Fibroblast of lung (primary cell): ENCODE results near the gene TNIK. TPM values are rescaled to one million over a fixed set of nuclear protein-coding genes. Genes with fewer than 3 reads are reported as not detected.
A peak's percentile ranks its signal among the peaks of the same experiment; 100 is the strongest.

Experiments used
- DNase-seq, 2 donors: peaks; one replicate each; pipeline versions ENCODE4 v3.0.0 to v3.0.0-alpha.2; 2010; ENCODE audit warnings: low read depth in 2 of 2
- H2AFZ ChIP-seq: 2 replicates; pipeline ENCODE4 v1.5.1; 2012; ENCODE audit warnings: low read length, control low read depth, inconsistent platforms
- H3K27ac ChIP-seq: 2 replicates; pipeline ENCODE4 v1.5.1; 2011; ENCODE audit warnings: low read length, control low read depth; ENCODE audit not compliant: insufficient read depth
- H3K27me3 ChIP-seq: 2 replicates; pipeline ENCODE4 v1.5.1; 2011; ENCODE audit warnings: mild to moderate bottlenecking, low read length; ENCODE audit not compliant: control insufficient read depth, insufficient read depth
- H3K36me3 ChIP-seq: 2 replicates; pipeline ENCODE4 v1.5.1; 2011; ENCODE audit warnings: low read length; ENCODE audit not compliant: control insufficient read depth, insufficient read depth
- H3K4me1 ChIP-seq: 2 replicates; pipeline ENCODE4 v1.5.1; 2011; ENCODE audit warnings: low read length; ENCODE audit not compliant: control insufficient read depth, insufficient read depth; ENCODE audit errors: extremely low read depth
- H3K4me2 ChIP-seq: 2 replicates; pipeline ENCODE4 v1.5.1; 2011; ENCODE audit warnings: low read length, control low read depth; ENCODE audit not compliant: insufficient read depth; ENCODE audit errors: extremely low read depth
- H3K4me3 ChIP-seq, 4 experiments: fragments of 200-600 bp in 1 of 4; sonication (generic) in 1 of 4; replicated peaks in 1 of 4; 2 replicates each; pipeline ENCODE4 v1.5.1; 2011 to 2016; ENCODE audit warnings: low read length in 4 of 4, low read depth in 3 of 4, mild to moderate bottlenecking in 3 of 4, control low read depth in 2 of 4, inconsistent platforms in 1 of 4, mixed read lengths in 1 of 4; ENCODE audit not compliant: insufficient read depth in 1 of 4; ENCODE audit errors: control extremely low read depth in 1 of 4
- H3K79me2 ChIP-seq: 2 replicates; pipeline ENCODE4 v1.5.1; 2012; ENCODE audit warnings: mild to moderate bottlenecking, low read length, inconsistent platforms; ENCODE audit not compliant: control insufficient read depth, insufficient read depth
- H3K9ac ChIP-seq: 2 replicates; pipeline ENCODE4 v1.5.1; 2011; ENCODE audit warnings: mild to moderate bottlenecking, low read length, control low read depth; ENCODE audit not compliant: insufficient read depth
- H3K9me3 ChIP-seq: 2 replicates; pipeline ENCODE4 v1.5.1; 2012; ENCODE audit warnings: low read depth, low read length; ENCODE audit not compliant: control insufficient read depth, insufficient read depth
- H4K20me1 ChIP-seq: 2 replicates; pipeline ENCODE4 v1.5.1; 2011; ENCODE audit warnings: low read length; ENCODE audit not compliant: control insufficient read depth, insufficient read depth; ENCODE audit errors: extremely low read depth
- CTCF ChIP-seq, 2 donors: IDR thresholded peaks in 1 of 2; conservative IDR thresholded peaks in 1 of 2; 1 replicate in 1 of 2; 2 replicates in 1 of 2; pipeline ENCODE4 v1.5.1; 2011 to 2012; ENCODE audit warnings: low read length in 2 of 2, control low read depth in 1 of 2, inconsistent platforms in 1 of 2, low read depth in 1 of 2, mild to moderate bottlenecking in 1 of 2
- EZH2 ChIP-seq: IDR thresholded peaks from 2 replicates; pipeline ENCODE4 v1.5.1; 2012; ENCODE audit warnings: low read length, control low read depth, mild to moderate bottlenecking; ENCODE audit errors: missing control alignments
- polyA plus RNA-seq, 2 donors: library from polyadenylated mRNA; depleted of rRNA in 1 of 2; stranded (reverse) in 1 of 2; unstranded in 1 of 2; fragments of >200 nt; gene quantifications; 2 replicates each; pipeline ENCODE4 v1.2.1, GENCODE V29; 2011 to 2012; ENCODE audit warnings: missing spikeins in 1 of 2
- total RNA-seq: library from RNA; depleted of rRNA; stranded (reverse); fragments of >200 nt; gene quantifications from 2 replicates; pipeline ENCODE4 v1.2.1, GENCODE V29; 2014

TNIK gene
- total and polyA plus RNA-seq, 2 donors (not counting 1 experiment from before 2014, with no cell fraction given) = 13.8 to 39.3 TPM

GRCh38 chr3:171236265-171237008 lies 223.8 kb downstream of the TNIK start:
- no peak overlapping the region for H3K9ac ChIP-seq
- H2AFZ ChIP-seq = no peak overlapping the region
- H3K79me2 ChIP-seq = no peaks in the 10 kb centered on the region
- H3K27ac ChIP-seq = no peak overlapping the region
- no peaks in the 10 kb centered on the region for H3K27me3 ChIP-seq
- no peaks in the 10 kb centered on the region for H3K36me3 ChIP-seq
- no peaks in the 10 kb centered on the region for H4K20me1 ChIP-seq
- no peak overlapping the region for H3K4me2 ChIP-seq
- no peaks in the 10 kb centered on the region for H3K4me1 ChIP-seq
- no peak for DNase-seq
- no peak for TF ChIP-seq EZH2
- TF ChIP-seq CTCF (conservative IDR thresholded peaks at IDR 0.05 in 1 of 2, IDR thresholded peaks at IDR 0.05 in 1 of 2; ENCODE audit: low read depth in 1 of 2, low read length in 2 of 2) = no peak
- no peak overlapping the region for H3K4me3 ChIP-seq
- no peaks in the 10 kb centered on the region for H3K9me3 ChIP-seq

- no peaks in the 10 kb centered on the region for H3K9me3 ChIP-seq
- no peak overlapping the region for H3K4me2 ChIP-seq
- no peak overlapping the region for H3K4me3 ChIP-seq
- no peaks in the 10 kb centered on the region for H3K79me2 ChIP-seq
- H3K36me3 ChIP-seq = no peaks in the 10 kb centered on the region
- H3K27ac ChIP-seq = no peak overlapping the region
- no peaks in the 10 kb centered on the region for H3K27me3 ChIP-seq
- H3K9ac ChIP-seq = no peak overlapping the region
- peak in 1 of 2 donors; percentile 33 for DNase-seq
- H2AFZ ChIP-seq = no peak overlapping the region
- H3K4me1 ChIP-seq = no peaks in the 10 kb centered on the region
- TF ChIP-seq EZH2 = no peak
- no peak for TF ChIP-seq CTCF (conservative IDR thresholded peaks at IDR 0.05 in 1 of 2, IDR thresholded peaks at IDR 0.05 in 1 of 2; ENCODE audit: low read depth in 1 of 2, low read length in 2 of 2)
- H4K20me1 ChIP-seq = no peaks in the 10 kb centered on the region
Measured at GRCh38 chr3:171234298-171235010, 225.8 kb downstream of the TNIK start.

- H3K9me3 ChIP-seq = no peaks in the 10 kb centered on the region
- no peak overlapping the region for H3K4me3 ChIP-seq
- no peaks in the 10 kb centered on the region for H3K4me1 ChIP-seq
- no peaks in the 10 kb centered on the region for H3K36me3 ChIP-seq
- no peaks in the 10 kb centered on the region for H3K27me3 ChIP-seq
- TF ChIP-seq EZH2 (no peak), CTCF (conservative IDR thresholded peaks at IDR 0.05 in 1 of 2, IDR thresholded peaks at IDR 0.05 in 1 of 2; ENCODE audit: low read depth in 1 of 2, low read length in 2 of 2) (no peak)
- no peak overlapping the region for H3K4me2 ChIP-seq
- H3K79me2 ChIP-seq = no peaks in the 10 kb centered on the region
- H3K27ac ChIP-seq = no peak overlapping the region
- H2AFZ ChIP-seq = no peak overlapping the region
- H4K20me1 ChIP-seq = no peaks in the 10 kb centered on the region
- no peak for DNase-seq
- no peak overlapping the region for H3K9ac ChIP-seq
Measured at GRCh38 chr3:171231361-171231760, 228.8 kb downstream of the TNIK start.
